COLO668 (cell line): ENCODE measurements around the gene BTNL9.
"Not testable (repeated sequence)": the region's sequence is repeated elsewhere in the genome, so short reads cannot be mapped to it uniquely, and the experiment has no call there.

Experiments used
- DNase-seq: peaks from one replicate; lab custom pipeline; 2025; ENCODE audit not compliant: unreplicated experiment; lab: John Stamatoyannopoulos, UW

The BTNL9 gene

GRCh38 chr5:181042722-181043121 lies 2.7 kb downstream of the BTNL9 start:
- DNase-seq, result no peak

- no peak for DNase-seq
Observed at GRCh38 chr5:181043285-181044092, 3.4 kb downstream of the BTNL9 start.

GRCh38 chr5:181044093-181044599 lies 4.1 kb downstream of the BTNL9 start:
- DNase-seq, result no peak

- no peak for DNase-seq
Observed at GRCh38 chr5:181044662-181045305, 4.7 kb downstream of the BTNL9 start.

GRCh38 chr5:181045316-181045715 lies 5.2 kb downstream of the BTNL9 start:
- DNase-seq, result no peak

DNA sequence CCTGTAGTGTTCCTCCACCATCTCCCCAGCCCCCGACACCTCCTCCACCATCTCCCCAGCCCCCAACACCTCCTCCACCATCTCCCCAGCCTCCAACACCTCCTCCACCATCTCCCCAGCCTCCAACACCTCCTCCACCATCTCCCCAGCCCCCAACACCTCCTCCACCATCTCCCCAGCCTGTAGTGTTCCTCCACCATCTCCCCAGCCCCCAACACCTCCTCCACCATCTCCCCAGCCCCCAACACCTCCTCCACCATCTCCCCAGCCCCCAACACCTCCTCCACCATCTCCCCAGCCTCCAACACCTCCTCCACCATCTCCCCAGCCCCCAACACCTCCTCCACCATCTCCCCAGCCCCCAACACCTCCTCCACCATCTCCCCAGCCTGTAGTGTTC lies 5.8 kb downstream of the BTNL9 start:
- DNase-seq, result not testable (repeated sequence)

- no peak for DNase-seq
Observed at GRCh38 chr5:181047288-181047687, 7.2 kb downstream of the BTNL9 start.

GRCh38 chr5:181047921-181048320 lies 7.9 kb downstream of the BTNL9 start:
- DNase-seq, result no peak

GRCh38 chr5:181050016-181050415 lies 9.9 kb downstream of the BTNL9 start:
- DNase-seq, result no peak

GRCh38 chr5:181051841-181052671 lies 12.0 kb downstream of the BTNL9 start:
- DNase-seq, result no peak

DNA sequence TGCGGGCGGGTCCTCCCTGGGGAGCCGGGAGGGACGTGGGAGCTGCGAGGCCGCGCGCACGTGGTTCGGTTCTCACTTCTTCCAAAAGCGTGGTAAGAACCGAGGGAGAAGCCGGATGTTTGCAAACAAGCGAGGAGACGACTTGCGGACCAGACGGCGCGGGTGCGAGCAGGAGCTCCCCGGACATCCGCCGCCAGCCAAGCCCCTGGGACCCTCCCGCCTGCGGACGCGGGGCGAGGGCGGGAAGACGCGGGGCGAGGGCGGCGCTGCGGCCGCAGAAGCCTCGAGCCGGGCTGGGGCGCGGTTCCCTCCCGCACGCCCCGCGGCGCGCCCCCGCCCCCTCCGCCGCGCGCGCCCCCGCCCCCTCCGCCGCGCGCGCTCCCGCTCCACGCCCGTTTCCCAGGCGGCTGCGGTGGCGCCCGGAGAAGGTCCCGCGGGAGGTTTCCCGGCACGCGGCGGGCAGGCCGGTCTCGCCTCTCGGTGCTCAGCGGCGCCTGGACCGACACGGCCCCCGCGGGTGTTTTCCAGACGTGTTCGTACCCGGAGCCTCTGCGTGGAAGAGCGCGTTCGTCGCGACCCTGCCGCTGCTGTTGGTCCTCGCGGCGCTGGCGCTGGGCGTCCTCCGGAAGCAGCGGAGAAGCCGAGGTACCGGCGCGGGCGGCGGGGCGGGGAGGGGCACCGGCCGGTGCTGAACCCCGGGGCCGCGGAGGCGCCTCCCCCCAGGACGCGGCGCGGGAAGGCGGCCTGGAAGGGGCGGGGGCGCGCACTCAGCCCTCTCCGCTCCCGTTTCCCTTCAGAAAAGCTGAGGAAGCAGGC lies 12.8 kb downstream of the BTNL9 start:
- DNase-seq, result peak; percentile 8

DNA sequence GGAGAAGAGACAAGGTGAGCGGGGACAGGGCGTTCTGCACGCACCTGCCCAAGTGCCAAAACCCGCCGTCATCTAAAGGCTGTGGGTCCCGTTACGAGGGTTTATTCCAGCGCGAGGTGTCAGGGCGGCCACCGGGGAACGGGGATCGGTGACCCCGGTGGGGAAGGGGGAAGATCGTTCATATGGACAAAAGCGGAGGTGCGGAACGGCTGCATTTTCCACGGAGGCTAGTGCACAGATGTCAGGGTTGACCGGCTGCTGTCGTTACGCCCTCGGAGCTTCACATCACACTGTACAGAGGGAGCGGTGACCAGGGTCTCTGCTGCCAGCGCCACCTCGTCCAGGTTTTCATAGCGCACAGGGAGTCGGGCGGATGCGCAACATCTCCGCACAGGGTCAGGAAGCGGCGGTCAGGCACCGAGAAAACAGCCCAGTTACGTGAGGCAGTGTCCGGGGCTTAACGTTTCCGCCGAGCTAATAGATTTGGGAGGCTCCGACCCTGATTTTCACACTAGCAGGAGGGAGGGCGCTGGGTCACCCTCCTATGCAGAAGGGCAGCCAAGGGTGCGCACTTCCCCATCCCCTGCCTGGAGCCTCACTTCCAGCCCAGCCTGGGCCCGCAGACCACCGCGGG lies 13.5 kb downstream of the BTNL9 start:
- no peak for DNase-seq

GRCh38 chr5:181054138-181054537 lies 14.1 kb downstream of the BTNL9 start:
- DNase-seq, result no peak

DNA sequence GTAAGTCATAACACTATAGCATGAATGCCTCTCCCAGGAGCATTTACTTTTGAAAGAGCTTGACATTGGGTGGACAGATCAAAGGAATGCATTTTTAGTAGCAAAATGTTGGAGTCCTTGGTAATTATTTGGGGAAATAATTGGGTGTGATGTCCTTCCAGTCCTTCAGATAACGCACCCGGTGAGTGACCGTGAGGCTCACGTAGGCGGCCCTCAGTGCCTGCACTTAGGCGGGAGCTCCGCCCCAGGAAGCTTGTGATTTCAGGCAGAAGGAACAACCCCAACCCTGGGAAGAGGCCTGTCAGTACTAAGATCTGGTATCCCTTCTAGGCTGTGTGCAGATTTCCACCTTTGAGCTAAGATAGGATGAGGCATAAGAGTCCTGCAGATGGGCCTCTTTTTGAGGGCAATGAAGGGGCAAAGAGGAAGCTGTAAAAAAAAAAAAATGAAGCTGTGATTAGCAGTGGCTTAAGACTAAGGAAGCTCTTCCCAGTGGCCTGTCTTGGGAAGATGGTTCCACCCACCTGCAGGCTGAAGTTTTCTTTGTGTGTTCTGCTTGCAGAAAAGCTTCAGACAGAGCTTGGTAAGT lies 14.9 kb downstream of the BTNL9 start:
- DNase-seq, result no peak

- DNase-seq, result no peak
Observed at GRCh38 chr5:181056431-181056830, 16.4 kb downstream of the BTNL9 start.

- no peak for DNase-seq
Observed at GRCh38 chr5:181058321-181058720, 18.3 kb downstream of the BTNL9 start.

- no peak for DNase-seq
Observed at GRCh38 chr5:181058786-181059296, 18.8 kb downstream of the BTNL9 start.

DNA sequence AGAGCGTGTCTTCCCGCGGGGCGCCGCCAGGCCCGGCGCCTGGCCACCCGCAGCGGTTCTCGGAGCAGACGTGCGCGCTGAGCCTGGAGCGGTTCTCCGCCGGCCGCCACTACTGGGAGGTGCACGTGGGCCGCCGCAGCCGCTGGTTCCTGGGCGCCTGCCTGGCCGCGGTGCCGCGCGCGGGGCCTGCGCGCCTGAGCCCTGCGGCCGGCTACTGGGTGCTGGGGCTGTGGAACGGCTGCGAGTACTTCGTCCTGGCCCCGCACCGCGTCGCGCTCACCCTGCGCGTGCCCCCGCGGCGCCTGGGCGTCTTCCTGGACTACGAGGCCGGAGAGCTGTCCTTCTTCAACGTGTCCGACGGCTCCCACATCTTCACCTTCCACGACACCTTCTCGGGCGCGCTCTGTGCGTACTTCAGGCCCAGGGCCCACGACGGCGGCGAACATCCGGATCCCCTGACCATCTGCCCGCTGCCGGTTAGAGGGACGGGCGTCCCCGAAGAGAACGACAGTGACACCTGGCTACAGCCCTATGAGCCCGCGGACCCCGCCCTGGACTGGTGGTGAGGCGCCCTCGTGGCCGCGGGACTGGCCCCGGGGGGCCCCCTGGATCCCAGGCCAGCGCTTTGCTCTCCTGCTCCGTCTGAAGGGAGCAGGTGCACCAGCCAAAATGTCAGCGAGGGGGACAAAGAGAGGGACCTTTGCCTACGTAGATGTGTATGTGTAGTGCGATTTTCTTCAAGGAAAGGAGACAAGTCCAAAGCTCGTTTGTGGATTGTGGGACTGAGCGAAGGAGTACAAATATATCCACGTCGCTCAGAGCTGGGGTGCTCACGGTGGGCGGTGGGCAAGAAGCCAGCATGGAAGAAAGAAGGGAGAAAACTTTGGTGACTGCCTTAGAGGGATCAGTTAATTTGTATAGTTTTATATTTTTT lies 19.5 kb downstream of the BTNL9 start:
- no peak for DNase-seq

- no peak for DNase-seq
Observed at GRCh38 chr5:181060231-181060590, 20.1 kb downstream of the BTNL9 start.
